Activated CD8-positive, alpha-beta T cell treated with anti-CD3 and anti-CD28 coated beads, Interleukin-2, amount 10 ng/mL, durations not matched to agents 7 days and 5 days (primary cell): ENCODE data around the gene ARHGAP11A. TPM values are rescaled to one million over a fixed set of nuclear protein-coding genes. Genes with fewer than 3 reads are reported as not detected.
A peak's percentile ranks its signal among the peaks of the same experiment; 100 is the strongest.
"Not testable (repeated sequence)": the region's sequence is repeated elsewhere in the genome, so short reads cannot be mapped to it uniquely, and the experiment has no call there.

Experiments
- ATAC-seq: fragments of 150-1000 bp; cut with Tn5 transposase; one replicate; pipeline ENCODE4 v1.10.0; 2021; ENCODE audit warnings: moderate library complexity
- CTCF ChIA-PET: fragments of 350-600 bp; sonication (Branson Sonifier 250); formaldehyde crosslinking; loops from one replicate; lab custom pipeline; 2021; ENCODE audit warnings: antibody characterized with exemption; lab: Charles Lee
- POLR2A ChIA-PET: fragments of 350-600 bp; sonication (Branson Sonifier 250); formaldehyde crosslinking; loops from one replicate; lab custom pipeline; 2021; ENCODE audit warnings: antibody characterized with exemption; lab: Charles Lee
- DNase-seq: peaks from one replicate; pipeline ENCODE4 v3.0.0-alpha.2; 2020
- H3K27ac Mint-ChIP-seq: one replicate; pipeline ENCODE4 v1.8.0; 2021; ENCODE audit warnings: mild to moderate bottlenecking, mixed read lengths
- H3K27me3 Mint-ChIP-seq: one replicate; pipeline ENCODE4 v1.8.0; 2021; ENCODE audit warnings: low read depth, mixed read lengths
- H3K36me3 Mint-ChIP-seq: one replicate; pipeline ENCODE4 v1.8.0; 2021; ENCODE audit warnings: low read depth, mixed read lengths
- H3K4me1 Mint-ChIP-seq: one replicate; pipeline ENCODE4 v1.8.0; 2021; ENCODE audit warnings: low read depth, mixed read lengths
- H3K4me3 Mint-ChIP-seq: one replicate; pipeline ENCODE4 v1.8.0; 2021; ENCODE audit warnings: mild to moderate bottlenecking, mixed read lengths
- H3K9me3 Mint-ChIP-seq: one replicate; pipeline ENCODE4 v1.8.0; 2022; ENCODE audit warnings: mixed read lengths; ENCODE audit not compliant: insufficient read depth
- total RNA-seq, 2 experiments: library from RNA; stranded (reverse); gene quantifications; one replicate each; pipeline ENCODE4 v1.2.3, GENCODE V29; 2021

ARHGAP11A gene, protein sequence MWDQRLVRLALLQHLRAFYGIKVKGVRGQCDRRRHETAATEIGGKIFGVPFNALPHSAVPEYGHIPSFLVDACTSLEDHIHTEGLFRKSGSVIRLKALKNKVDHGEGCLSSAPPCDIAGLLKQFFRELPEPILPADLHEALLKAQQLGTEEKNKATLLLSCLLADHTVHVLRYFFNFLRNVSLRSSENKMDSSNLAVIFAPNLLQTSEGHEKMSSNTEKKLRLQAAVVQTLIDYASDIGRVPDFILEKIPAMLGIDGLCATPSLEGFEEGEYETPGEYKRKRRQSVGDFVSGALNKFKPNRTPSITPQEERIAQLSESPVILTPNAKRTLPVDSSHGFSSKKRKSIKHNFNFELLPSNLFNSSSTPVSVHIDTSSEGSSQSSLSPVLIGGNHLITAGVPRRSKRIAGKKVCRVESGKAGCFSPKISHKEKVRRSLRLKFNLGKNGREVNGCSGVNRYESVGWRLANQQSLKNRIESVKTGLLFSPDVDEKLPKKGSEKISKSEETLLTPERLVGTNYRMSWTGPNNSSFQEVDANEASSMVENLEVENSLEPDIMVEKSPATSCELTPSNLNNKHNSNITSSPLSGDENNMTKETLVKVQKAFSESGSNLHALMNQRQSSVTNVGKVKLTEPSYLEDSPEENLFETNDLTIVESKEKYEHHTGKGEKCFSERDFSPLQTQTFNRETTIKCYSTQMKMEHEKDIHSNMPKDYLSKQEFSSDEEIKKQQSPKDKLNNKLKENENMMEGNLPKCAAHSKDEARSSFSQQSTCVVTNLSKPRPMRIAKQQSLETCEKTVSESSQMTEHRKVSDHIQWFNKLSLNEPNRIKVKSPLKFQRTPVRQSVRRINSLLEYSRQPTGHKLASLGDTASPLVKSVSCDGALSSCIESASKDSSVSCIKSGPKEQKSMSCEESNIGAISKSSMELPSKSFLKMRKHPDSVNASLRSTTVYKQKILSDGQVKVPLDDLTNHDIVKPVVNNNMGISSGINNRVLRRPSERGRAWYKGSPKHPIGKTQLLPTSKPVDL
- 100 to 1,000 TPM; 155 to 158 TPM for total RNA-seq

DNA sequence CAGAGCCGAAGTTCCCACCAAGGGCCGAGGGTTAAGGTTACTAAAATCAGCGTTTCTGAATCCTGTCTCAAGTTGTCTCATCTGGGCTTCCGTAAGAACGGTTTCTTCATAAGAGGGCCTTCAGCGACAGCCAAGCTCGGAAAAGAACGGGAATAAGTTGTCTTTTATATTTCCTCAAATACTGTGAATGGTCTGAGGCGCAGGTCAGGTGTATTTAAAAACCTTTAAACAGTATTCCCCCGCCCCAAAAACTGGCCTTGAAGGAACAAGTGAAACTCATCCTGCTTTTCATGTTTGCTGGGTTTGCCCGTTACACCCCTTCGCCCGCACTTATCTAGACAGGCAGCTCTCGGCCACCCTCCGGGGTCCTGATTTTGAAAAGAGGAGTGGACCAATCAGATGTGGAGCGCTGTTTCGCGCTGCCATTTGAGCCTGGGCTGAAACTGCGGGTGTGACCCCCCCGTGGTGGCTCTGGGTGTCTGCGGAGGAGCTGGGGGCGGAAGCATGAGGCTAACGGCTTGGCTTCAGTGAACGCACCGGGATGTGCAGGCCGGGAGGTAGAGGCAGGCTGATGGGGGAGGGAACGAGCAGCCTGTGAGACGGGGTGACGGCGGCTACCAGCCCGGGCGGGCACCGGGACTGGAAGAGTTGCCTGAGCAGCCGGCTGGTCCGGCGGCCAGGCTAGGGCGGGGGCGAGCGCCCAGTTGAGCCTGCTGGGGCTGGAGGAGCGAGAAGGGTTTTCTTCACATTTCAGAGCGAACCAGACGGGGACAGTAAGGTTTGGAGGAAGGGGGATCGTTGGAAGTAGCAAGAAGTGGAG is at the start of gene ARHGAP11A:
Gene ARHGAP11A (plus strand): TSS at position 454 of the 820 bp plus-strand sequence. CDS start 708 bp downstream, outside the sequence.
- peak within 1 kb of the TSS; percentile 98 for H3K4me3 Mint-ChIP-seq
- peaks cover 20% of the 10 kb centered on the region for H3K4me1 Mint-ChIP-seq
- H3K9me3 Mint-ChIP-seq, CTCF ChIA-PET, H3K27me3 Mint-ChIP-seq: not testable (repeated sequence)
- H3K27ac Mint-ChIP-seq, result peak within 1 kb of the TSS; percentile 99
- H3K36me3 Mint-ChIP-seq, result peaks cover 32% of the 10 kb centered on the region
- DNase-seq (peak; percentile 93), ATAC-seq (peak; percentile 90)
- POLR2A ChIA-PET, result interaction anchor here (0.6 kb wide), 1 partner anchor 1989 kb away, joined by 4 read pairs; the partner anchor contains the start of gene ARHGAP11B

DNA sequence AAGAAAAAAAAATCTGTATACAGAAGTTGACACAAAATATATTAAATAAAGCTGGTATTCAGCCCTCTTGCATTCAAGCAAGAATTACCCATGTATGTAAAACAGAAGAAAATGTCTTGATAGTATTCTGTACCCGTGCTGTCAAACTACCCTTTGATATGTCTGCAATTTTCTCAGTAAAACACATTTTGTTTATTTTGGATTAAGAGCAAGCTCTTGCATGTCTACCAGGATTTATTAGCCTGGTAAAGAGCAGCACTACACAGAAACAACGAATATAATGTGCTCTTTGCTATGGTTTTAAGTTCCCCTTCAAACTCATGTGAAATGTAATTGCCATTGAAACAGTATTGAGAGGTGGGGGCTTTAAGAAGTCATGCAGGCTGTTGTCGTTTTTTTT is 46.3 kb upstream of the ARHGAP11A start:
- POLR2A ChIA-PET, DNase-seq, H3K4me1 Mint-ChIP-seq, H3K4me3 Mint-ChIP-seq, H3K36me3 Mint-ChIP-seq, H3K9me3 Mint-ChIP-seq, H3K27ac Mint-ChIP-seq, ATAC-seq, H3K27me3 Mint-ChIP-seq, CTCF ChIA-PET: not testable (repeated sequence)

DNA sequence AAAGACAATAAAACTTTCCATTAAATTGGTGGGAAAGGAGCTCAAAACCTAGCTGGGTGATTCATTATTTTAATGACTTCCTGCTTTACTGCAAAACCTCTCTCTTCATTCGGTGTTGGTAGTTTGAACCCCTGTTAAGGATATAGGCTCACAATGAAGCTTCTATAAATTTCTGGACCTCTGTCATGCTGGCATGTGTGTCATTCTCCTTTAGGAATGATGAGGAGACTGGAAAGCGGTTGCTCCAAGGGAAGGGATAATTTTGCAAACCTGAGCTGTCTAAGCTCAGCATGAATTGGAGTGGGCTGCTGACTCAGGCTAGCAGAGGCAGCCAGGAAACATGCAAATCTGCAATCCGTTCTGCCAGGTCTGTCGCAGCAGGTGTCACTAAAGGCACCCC is 36.8 kb upstream of the ARHGAP11A start:
- H3K36me3 Mint-ChIP-seq, POLR2A ChIA-PET, H3K9me3 Mint-ChIP-seq, ATAC-seq, CTCF ChIA-PET, H3K27me3 Mint-ChIP-seq, H3K4me1 Mint-ChIP-seq: not testable (repeated sequence)
- Mint-ChIP-seq H3K27ac (peak overlapping the region; percentile 87), H3K4me3 (peak overlapping the region; percentile 52)
- DNase-seq, result peak; percentile 25

DNA sequence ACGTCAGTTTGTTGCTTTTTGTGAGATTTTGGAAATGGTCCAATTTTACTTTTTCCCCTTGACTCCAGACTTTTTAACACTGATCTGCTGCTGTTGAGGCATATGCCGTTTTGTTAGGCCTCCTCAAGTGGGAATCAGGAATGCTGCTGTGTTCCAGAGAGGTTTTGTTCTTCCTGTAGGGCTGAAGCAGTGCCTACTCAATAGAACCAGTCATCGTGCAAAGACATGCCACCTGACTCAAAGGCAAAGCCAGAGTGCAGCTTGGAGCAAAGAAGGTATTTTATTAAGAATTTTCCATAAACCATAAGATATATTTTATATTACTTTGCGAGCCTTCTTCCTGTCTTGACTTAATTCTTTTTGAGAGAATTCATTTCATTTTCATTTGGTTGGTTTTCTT is 29.5 kb upstream of the ARHGAP11A start:
- H3K27me3 Mint-ChIP-seq, POLR2A ChIA-PET, CTCF ChIA-PET, H3K4me1 Mint-ChIP-seq, H3K4me3 Mint-ChIP-seq, H3K36me3 Mint-ChIP-seq, DNase-seq, ATAC-seq, H3K27ac Mint-ChIP-seq, H3K9me3 Mint-ChIP-seq: not testable (repeated sequence)

DNA sequence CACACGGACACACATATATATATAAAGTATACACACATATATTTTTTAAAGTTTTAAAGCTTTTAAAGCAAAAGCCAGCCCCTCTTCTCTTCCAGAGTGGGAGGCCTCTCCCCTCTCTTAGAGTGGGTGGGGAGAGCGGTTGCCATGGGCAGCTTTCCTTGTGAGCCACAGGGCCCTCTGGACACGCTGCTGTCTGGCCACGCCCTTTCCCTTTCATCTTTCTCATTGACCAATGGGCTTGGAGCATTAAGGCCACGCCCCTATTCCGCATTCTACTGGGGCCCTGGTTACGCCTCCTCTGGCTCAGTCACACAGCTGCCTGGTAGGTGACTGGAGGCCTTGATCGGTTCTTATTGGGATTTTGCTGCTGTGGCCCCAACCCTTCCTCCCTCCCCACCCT is 22.2 kb upstream of the ARHGAP11A start, which contains the start of gene GOLGA8N:
Gene GOLGA8N (plus strand): TSS at position 306 of the 400 bp plus-strand sequence.
- H3K27ac Mint-ChIP-seq, ATAC-seq, H3K4me1 Mint-ChIP-seq, H3K36me3 Mint-ChIP-seq, H3K9me3 Mint-ChIP-seq, CTCF ChIA-PET, DNase-seq, H3K27me3 Mint-ChIP-seq, H3K4me3 Mint-ChIP-seq, POLR2A ChIA-PET: not testable (repeated sequence)

DNA sequence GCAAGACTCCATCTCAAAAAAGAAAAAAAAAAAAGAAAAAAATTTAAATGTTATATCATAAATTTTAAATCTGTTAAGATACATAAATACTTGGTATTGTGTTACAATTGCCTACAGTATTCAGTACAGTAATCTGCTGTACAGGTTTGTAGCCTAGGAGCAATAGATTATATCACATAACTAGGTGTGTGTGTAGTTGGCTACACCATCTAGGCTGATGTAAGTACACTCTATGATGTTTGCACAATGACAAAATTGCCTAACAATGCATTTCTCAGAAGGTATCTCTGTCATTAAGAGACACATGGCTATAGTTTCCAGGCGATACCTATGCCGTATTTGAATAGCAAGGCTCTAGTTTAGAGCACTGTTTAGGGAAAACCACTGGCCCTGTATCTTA is 5.8 kb upstream of the ARHGAP11A start:
- ATAC-seq, POLR2A ChIA-PET, H3K36me3 Mint-ChIP-seq, H3K9me3 Mint-ChIP-seq, H3K27me3 Mint-ChIP-seq, H3K4me3 Mint-ChIP-seq, CTCF ChIA-PET, H3K4me1 Mint-ChIP-seq, DNase-seq, H3K27ac Mint-ChIP-seq: not testable (repeated sequence)

DNA sequence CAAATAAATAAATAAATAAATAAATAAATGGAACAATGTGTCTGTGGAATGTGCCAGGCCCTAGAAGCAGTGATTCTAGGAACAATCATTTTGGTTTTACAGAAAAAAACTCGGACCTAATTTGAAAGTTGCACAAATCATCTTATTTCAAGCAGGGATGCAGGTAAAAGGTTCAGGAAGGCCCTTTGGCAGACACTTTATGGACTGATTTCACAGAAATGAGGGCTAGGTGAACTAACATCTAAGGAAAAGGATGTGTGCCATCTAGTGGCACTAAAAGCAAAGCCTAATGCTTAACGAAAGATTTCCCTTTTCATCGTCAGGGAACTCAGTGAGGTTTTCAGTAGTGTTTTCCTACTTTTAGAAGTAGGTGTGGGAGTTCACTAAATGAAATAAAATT is 4.6 kb upstream of the ARHGAP11A start:
- H3K36me3 Mint-ChIP-seq, POLR2A ChIA-PET, H3K4me3 Mint-ChIP-seq, H3K4me1 Mint-ChIP-seq, CTCF ChIA-PET, H3K27ac Mint-ChIP-seq, ATAC-seq, H3K9me3 Mint-ChIP-seq, H3K27me3 Mint-ChIP-seq: not testable (repeated sequence)
- DNase-seq, result peak; percentile 33

DNA sequence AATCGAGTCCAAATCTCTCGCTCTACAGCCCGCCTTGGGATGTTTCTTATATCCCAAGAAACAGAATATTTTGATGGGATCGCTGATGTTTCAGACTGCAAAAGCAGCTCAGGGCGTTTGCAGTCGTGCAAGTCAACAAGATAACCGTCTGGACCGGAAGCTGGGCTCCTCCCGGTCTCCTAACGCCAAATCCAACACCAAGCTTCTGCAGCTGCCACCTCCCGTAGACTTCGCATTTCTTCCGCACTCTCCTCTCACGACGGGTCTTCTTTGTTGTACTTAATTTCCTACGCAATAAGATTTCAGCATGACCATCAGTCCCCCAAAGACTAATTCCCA is 623 bp upstream of the ARHGAP11A start:
- H3K27me3 Mint-ChIP-seq, CTCF ChIA-PET, H3K9me3 Mint-ChIP-seq: not testable (repeated sequence)
- POLR2A ChIA-PET, result interaction anchor here (0.6 kb wide), 1 partner anchor 1989 kb away, joined by 4 read pairs; the partner anchor contains the start of gene ARHGAP11B
- H3K36me3 Mint-ChIP-seq, result peaks cover 30% of the 10 kb centered on the region
- H3K4me3 Mint-ChIP-seq, result peak overlapping the region; percentile 98
- ATAC-seq (peak; percentile 21), DNase-seq (peak; percentile 60)
- peaks cover 24% of the 10 kb centered on the region for H3K4me1 Mint-ChIP-seq
- H3K27ac Mint-ChIP-seq, result peak overlapping the region; percentile 99

DNA sequence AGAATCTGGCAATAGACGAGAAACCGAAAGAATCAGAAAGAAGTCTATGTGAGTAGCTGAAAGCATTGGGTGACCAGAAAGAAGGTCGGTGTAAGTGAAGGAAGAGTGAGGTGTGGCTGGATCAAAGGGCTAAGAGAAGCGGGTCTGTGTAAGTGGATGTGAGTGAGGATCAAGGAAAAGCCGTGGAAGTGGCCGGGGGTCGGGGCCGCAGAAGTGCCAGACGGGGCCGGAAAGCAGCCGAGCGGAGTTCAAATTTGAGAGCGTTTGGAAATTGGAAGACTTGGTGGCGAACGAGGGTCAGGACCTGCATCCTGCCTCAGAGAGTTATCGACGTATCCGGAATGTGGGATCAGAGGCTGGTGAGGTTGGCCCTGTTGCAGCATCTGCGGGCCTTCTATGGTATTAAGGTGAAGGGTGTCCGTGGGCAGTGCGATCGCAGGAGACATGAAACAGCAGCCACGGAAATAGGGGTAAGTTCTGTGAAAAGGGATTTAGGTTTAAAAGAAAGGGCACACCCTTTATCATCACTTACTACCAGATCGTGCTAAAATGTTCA is 645 bp downstream of the ARHGAP11A start:
- Mint-ChIP-seq H3K4me3 (peak overlapping the region; percentile 98), H3K4me1 (peaks cover 18% of the 10 kb centered on the region), H3K36me3 (peaks cover 34% of the 10 kb centered on the region), H3K27ac (peak overlapping the region; percentile 99)
- H3K9me3 Mint-ChIP-seq, H3K27me3 Mint-ChIP-seq, CTCF ChIA-PET, POLR2A ChIA-PET: not testable (repeated sequence)
- peak; percentile 24 for ATAC-seq
- peak; percentile 47 for DNase-seq

DNA sequence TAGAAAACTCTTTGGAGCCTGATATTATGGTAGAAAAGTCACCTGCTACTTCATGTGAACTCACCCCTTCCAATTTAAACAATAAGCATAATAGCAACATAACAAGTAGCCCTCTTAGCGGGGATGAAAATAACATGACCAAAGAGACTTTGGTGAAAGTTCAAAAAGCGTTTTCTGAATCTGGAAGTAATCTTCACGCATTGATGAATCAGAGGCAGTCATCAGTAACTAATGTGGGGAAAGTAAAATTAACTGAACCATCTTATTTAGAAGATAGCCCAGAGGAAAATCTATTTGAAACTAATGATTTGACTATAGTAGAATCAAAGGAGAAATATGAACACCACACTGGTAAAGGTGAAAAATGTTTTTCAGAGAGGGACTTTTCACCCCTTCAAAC is 21.1 kb downstream of the ARHGAP11A start:
- Mint-ChIP-seq H3K9me3 (no peaks in the 10 kb centered on the region), H3K36me3 (peaks cover 68% of the 10 kb centered on the region), H3K4me3 (no peak overlapping the region), H3K27ac (no peak overlapping the region), H3K27me3 (no peaks in the 10 kb centered on the region), H3K4me1 (no peaks in the 10 kb centered on the region)
- DNase-seq (no peak), ATAC-seq (no peak)
- POLR2A ChIA-PET, result no interaction called here
- CTCF ChIA-PET, result interaction anchor here (1.7 kb wide), 1 partner anchor 15 kb away, joined by 4 read pairs; no protein-coding TSS in a partner anchor
